GM21528 (cell line): ENCODE results near the gene USP47.
"Not testable (repeated sequence)": the region's sequence is repeated elsewhere in the genome, so short reads cannot be mapped to it uniquely, and the experiment has no call there.

Experiments
- ATAC-seq: cut with Tn5 transposase; IDR thresholded peaks from one replicate; pipeline ENCODE4 v1.9.1; 2021; ENCODE audit warnings: mild to moderate bottlenecking, moderate library complexity; ENCODE audit not compliant: unreplicated experiment, low FRiP score

USP47 gene

DNA sequence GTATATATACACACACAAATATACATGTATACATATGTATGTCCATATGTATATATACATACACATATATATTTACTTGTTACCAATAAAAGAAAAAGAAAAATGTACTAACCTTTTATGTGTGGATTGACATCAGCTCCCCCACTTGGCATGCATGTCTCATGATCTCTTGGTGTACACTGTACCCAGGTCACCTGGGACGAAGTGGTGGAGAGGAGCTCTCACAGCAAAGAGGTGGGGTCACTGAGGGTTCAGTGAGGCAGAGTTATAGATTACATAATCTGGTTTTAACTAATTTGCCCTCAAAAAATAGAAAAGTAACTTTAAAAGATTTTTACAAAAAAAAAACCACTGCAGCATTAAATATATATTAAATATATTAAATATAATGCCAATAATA, 15.5 kb upstream of the USP47 start:
- ATAC-seq, result no peak

GRCh38 chr11:11827272-11827671, 14.5 kb upstream of the USP47 start:
- ATAC-seq, result no peak

DNA sequence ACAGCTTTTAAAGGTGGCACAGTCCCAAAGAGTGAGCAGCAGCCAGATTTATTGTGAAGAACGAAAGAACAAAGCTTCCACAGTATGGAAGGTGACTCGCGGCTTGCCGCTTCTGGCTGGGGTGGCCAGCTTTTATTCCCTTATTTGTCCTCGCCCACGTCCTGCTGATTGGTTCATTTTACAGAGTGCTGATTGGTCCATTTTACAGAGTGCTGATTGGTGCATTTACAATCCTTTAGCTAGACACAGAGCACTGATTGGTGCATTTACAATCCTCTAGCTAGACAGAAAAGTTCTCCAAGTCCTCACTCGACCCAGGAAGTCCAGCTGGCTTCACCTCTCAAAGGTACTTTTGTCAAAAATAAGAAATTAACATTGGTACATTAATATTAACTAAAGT, 10.4 kb upstream of the USP47 start:
- ATAC-seq, result not testable (repeated sequence)

DNA sequence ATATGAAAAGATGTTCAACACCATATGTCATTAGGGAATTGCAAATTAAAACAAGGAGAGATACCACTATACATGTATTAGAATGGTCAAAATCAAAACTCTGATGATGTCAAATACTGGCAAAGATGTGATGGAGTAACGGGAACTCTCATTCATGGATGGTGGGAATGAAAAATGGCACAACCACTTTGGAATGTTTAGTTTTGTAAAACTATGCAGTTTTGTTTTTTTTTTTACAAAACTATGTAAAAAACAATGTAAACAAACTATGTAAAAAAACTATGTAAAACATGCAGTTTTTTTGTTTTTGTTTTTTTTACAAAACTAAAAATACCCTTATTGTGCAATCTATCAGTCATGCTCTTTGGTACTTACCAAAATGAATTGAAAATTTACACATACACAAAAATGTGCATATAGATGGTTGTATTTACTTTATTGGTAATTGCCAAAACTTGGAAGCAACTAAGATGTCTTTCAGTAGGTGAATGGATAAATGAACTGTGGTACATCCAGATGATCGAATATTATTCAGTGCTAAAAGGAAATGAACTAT, 5.0 kb upstream of the USP47 start:
- no peak for ATAC-seq

DNA sequence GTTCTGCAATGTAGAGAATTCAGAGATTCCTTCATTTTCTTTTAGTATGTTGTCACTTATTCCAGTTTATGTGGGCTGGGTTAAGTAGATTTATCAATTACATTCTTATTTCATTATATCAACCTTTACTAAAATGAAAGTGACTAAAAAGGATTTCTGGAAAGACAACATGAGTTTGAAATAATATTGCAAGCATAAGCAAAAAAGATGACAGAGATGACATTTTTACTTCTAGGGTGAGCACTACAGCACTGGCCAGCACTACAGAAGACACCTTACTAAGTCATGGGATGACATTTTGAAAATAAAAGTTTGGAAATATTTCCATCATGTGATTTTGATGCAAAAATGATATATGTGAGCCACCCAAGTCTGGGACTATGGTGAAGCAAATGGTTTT, 2.1 kb upstream of the USP47 start:
- no peak for ATAC-seq

DNA sequence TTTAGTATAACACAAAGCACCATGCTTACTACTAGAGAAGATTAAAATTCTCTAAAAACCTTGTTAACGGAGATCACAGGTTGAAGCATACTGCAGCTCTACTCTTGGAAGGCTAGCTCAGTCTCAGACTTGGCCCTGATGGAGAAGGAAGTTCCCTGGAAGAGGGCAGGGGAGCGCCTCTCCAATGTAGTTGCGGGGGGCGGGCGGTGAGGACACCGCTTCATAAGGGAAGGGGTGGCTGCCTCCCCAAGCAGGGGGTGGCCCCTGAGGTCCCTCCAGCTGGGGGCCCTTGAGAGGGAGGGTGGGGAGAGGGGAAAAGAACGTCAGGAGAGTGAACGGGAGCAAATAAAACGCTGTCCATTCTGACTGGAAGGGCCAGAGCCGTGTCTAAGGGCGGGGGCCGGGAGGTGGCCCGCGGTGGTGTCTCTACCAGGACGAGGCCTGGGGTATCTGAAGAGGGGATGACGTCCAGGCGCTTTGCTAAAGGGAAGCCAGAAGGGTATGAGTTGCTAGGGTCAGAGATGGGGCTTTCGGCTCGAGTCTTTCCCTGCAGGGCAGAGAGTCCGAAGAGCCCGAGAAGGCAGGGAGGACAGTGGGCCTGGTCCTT, 553 bp upstream of the USP47 start:
- peak; percentile 53 for ATAC-seq

GRCh38 chr11:11842421-11843008, 743 bp downstream of the USP47 start:
- peak; percentile 42 for ATAC-seq

DNA sequence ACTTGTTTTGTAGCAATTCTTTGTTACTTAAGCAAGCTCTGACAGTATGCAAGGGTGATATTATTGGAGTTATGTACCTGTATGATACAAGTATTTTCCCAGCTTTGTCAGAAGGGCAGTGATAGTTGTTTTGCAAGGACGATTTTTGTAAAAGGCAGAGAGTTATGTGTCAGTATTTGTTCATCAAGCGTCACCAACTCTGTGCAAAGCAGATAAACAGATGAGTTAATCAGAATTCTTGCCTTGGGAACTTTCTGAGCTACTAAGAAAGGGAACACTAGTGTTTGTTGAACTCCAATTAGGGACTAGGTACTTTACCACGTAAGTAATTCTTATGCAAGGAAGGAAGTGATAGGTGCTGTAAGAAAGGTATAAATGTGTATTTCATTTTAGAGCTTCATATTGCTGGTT, 1.4 kb downstream of the USP47 start:
- ATAC-seq, result no peak

- ATAC-seq, result no peak
Measured at GRCh38 chr11:11843642-11844041, 1.9 kb downstream of the USP47 start.

- no peak for ATAC-seq
Measured at GRCh38 chr11:11844272-11844671, 2.5 kb downstream of the USP47 start.

DNA sequence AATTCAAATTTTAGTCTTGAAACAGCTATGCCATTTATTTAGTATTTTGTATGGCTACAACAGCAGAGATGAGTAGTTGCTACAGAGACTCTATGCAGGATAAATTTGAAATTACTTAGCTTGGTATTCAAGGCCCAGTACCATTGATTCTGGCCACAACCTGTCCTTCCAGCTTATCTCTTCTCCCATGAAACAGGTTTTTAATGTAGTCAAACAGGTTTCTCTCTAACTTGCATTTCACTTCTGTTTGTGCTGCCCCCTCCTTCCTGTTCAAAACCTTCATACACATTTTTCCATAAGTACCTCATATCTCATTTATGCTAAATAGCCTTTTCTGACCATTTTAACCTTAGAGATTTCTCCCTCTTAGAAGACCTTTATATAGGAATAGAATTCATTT, 3.3 kb downstream of the USP47 start:
- no peak for ATAC-seq

GRCh38 chr11:11845551-11845950, 3.8 kb downstream of the USP47 start:
- ATAC-seq, result no peak

DNA sequence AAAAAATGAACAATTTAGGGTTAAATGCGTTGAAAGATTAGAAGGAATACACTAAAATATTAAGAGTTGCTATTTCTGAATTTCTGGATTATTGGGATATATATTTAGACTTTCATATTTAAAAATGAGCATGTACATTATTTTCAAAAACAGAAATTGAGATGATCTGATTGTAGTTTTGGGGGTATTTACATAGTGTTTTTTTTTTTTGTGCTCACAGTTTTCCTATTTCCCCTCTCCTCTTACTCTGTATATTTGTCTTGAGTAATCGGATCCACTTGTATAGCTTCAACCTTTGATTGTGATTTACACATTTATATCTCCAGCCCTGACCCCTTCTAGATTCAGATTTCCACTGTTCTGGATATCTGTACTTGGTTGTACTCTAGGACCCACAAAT, 5.3 kb downstream of the USP47 start:
- no peak for ATAC-seq

DNA sequence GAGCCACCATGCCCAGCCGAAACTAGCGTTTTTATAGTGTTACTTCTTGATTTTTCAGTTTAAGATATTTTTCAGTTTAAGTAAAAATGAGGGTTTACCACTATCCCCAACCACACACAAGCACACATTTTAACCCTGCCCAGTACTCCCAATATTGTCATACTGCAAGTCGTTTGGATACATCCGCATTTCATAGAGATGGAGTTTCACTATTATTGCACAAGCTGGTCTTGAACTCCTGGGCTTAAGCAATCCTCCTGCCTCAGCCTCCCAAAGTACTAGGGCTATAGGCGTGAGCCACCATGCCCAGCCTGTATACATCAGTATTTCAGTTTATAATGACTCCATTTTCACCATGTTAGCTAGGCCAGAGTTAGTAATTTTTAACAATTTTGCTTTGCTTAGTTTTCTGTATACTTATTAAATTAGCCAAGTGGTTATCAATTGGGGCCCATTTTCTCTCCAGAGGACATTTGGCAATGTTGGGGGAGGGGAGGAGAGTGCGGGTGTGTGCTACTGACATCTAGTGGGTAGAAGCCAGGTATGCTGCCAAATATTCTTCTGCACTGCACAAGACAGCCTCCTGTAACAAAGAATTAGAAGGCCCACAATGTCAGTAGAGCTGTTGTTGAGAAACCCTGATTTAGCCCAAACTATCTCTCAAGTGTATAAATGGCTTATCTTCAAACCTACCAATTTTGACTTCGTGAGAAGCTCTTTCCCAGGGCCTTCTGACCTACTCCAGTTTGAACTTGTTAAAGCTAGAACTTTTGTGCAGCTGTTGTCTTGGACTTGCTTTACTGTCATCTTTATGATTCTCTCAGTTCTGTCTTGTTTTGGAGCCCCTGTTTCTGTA, 7.3 kb downstream of the USP47 start:
- peak; percentile 74 for ATAC-seq

DNA sequence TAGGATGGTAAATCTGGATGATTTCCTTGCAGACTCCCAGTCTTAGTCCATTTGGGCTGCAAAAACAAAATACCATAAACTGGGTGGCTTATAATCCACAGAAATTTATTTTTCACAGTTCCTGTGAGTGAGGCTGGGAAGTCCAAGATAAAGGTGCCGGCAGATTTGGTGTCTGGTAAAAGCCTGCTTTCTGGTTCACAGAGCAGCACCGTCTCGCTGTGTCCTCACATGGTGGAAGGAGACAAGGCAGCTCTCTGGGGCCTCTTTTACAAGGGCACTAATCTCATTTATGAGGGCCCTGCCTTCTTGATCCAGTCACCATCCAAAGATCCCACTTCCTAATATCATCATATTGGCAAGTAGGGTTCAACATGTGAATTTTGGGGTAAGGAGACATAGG, 8.9 kb downstream of the USP47 start:
- ATAC-seq, result no peak

DNA sequence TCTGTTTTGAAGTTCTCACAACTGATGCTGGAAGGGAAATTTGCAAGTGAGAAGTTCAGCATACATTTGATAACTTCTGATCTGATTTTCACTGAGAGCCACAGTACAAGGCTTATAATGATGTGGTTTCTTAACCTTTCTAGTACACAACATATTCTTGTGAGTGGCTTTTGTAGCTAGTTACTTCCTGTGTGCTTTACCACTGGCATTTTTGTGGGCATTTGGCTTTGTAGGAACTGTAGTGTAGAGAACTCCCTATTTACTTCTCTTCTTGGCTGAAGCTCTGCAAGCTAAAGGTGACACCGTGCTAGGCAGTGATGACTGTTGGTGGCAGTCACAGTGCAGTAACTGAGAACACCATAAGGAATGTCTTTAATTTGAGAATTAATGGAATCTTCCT, 14.9 kb downstream of the USP47 start:
- ATAC-seq, result no peak

- ATAC-seq, result no peak
Measured at GRCh38 chr11:11857769-11858168, 16.0 kb downstream of the USP47 start.

- no peak for ATAC-seq
Measured at GRCh38 chr11:11858676-11859075, 16.9 kb downstream of the USP47 start.

- ATAC-seq, result no peak
Measured at GRCh38 chr11:11860103-11860979, 18.6 kb downstream of the USP47 start.

GRCh38 chr11:11862999-11863398, 21.2 kb downstream of the USP47 start:
- no peak for ATAC-seq

DNA sequence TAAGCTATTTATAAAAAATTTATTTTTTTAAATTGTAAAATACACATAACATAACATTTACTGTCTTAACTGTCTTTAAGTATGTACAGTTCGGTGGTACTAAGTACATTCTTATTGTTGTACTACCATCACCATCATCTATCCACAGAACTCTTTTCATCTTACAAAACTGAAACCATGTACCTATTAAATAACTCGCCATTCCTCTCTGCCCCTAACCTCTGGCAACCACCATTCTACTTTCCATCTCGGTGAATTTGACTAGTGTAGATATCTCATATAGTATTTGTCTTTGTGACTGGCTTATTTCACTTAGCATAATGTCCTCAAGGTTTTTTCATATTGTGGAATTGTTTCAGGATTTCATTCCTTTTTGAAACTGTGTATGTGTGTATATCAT, 22.6 kb downstream of the USP47 start:
- ATAC-seq, result no peak
